Endodermal cell (in vitro differentiated cells): Measurements from ENCODE around the gene IFT20. TPM values are rescaled to one million over a fixed set of nuclear protein-coding genes. Genes with fewer than 3 reads are reported as not detected.
"Not testable (repeated sequence)": the region's sequence is repeated elsewhere in the genome, so short reads cannot be mapped to it uniquely, and the experiment has no call there.

Experiments used
- DNase-seq: peaks from one replicate; pipeline ENCODE4 v3.0.0-alpha.2; 2017
- H3K27ac ChIP-seq: 2 replicates; pipeline ENCODE4 v1.5.1; 2013; ENCODE audit warnings: mild to moderate bottlenecking, low read depth, low read length, moderate library complexity
- H3K27me3 ChIP-seq: 2 replicates; pipeline ENCODE4 v1.6.1; 2013; ENCODE audit warnings: mild to moderate bottlenecking, low read length, moderate library complexity; ENCODE audit not compliant: insufficient read depth, control insufficient read depth, poor library complexity, severe bottlenecking
- H3K36me3 ChIP-seq: 2 replicates; pipeline ENCODE4 v1.7.0; 2013; ENCODE audit warnings: mild to moderate bottlenecking, low read length, moderate library complexity; ENCODE audit not compliant: control insufficient read depth, insufficient read depth
- H3K4me1 ChIP-seq: one replicate; pipeline ENCODE4 v1.7.0; 2013; ENCODE audit warnings: low read length; ENCODE audit not compliant: control insufficient read depth, insufficient read depth
- H3K4me3 ChIP-seq: 2 replicates; pipeline ENCODE4 v1.5.1; 2013; ENCODE audit warnings: mild to moderate bottlenecking, low read length, moderate library complexity
- H3K9ac ChIP-seq: 2 replicates; pipeline ENCODE4 v1.6.1; 2013; ENCODE audit warnings: mild to moderate bottlenecking, low read length, moderate library complexity; ENCODE audit not compliant: poor library complexity, severe bottlenecking; ENCODE audit errors: extremely low read depth
- H3K9me3 ChIP-seq: 2 replicates; pipeline ENCODE4 v1.6.1; 2013; ENCODE audit warnings: mild to moderate bottlenecking, low read length, moderate library complexity; ENCODE audit not compliant: control insufficient read depth
- H3K27ac Mint-ChIP-seq: 2 replicates; pipeline ENCODE4 v1.8.0; 2020; ENCODE audit warnings: mixed read lengths
- H3K27me3 Mint-ChIP-seq: 2 replicates; pipeline ENCODE4 v1.8.0; 2021; ENCODE audit warnings: mild to moderate bottlenecking, mixed read lengths; ENCODE audit not compliant: insufficient read depth
- H3K36me3 Mint-ChIP-seq: 2 replicates; pipeline ENCODE4 v1.8.0; 2020; ENCODE audit warnings: low read depth, mixed read lengths
- H3K4me1 Mint-ChIP-seq: 2 replicates; pipeline ENCODE4 v1.8.0; 2020; ENCODE audit warnings: mixed read lengths
- H3K4me3 Mint-ChIP-seq: 2 replicates; pipeline ENCODE4 v1.8.0; 2020; ENCODE audit warnings: mild to moderate bottlenecking, moderate library complexity, mixed read lengths
- H3K9me3 Mint-ChIP-seq: 2 replicates; pipeline ENCODE4 v1.8.0; 2020; ENCODE audit warnings: mild to moderate bottlenecking, mixed read lengths
- WGBS, 2 experiments: methylation state at CpG; one replicate each; pipeline versions ENCODE4 v1.1.5 to v1.1.7; 2013; ENCODE audit warnings: missing lambda C conversion rate in 2 of 2, mixed read lengths in 1 of 2; ENCODE audit not compliant: insufficient coverage in 1 of 2, insufficient read length in 1 of 2; 5-methylcytosine and 5-hydroxymethylcytosine counted together
- total RNA-seq, 2 donors: library from RNA; stranded (reverse); fragmentation: NEBNext Ultra II Directional in 1 of 2; extraction: Animal tissue kit (Norgen Biotek cat#: 25700) in 1 of 2; gene quantifications; 2 replicates in 1 of 2; 3 replicates in 1 of 2; pipeline ENCODE4 v1.2.1, GENCODE V29; 2021
- TF ChIP-seq, protein P1 (sequence below): fragments of 200-600 bp; sonication (generic); conservative IDR thresholded peaks from 2 replicates; pipeline ENCODE4 v1.5.0; 2021; ENCODE audit warnings: antibody characterized with exemption, mild to moderate bottlenecking

Gene IFT20
- total RNA-seq, 2 donors from 2014 or later = 28.9 to 34.3 TPM

DNA sequence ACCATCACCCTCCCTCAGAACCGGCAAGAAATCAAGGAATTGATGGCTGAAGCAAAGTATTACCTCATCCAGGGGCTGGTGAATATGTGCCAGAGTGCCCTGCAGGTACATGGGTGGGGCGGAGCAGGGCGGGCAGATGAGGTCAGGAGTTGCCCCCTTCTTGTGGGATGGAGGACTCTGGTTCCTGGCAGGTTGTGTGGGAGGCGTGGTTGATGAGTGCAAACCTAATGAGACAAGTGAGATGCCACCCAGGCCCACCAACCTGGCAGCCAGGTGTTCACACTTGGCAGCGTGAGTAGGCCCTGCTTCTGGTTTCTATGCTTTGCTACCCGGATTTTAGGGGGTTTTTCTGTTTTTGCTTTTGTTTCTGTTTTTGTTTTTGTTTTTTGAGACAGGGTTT is 5.1 kb upstream of the IFT20 start:
- peaks cover 1% of the 10 kb centered on the region for H3K27me3 Mint-ChIP-seq
- Histone ChIP-seq H3K27me3 (no peaks in the 10 kb centered on the region), H3K9ac (no peak overlapping the region), H3K27ac (no peak overlapping the region), H3K4me1 (no peaks in the 10 kb centered on the region), H3K9me3 (no peaks in the 10 kb centered on the region), H3K36me3 (peaks cover 61% of the 10 kb centered on the region), H3K4me3 (no peak overlapping the region)
- peaks cover 44% of the 10 kb centered on the region for H3K36me3 Mint-ChIP-seq
- 94 to 96% methylated on average over 3 to 6 of the region's 6 CpGs for WGBS, 2 experiments
- peaks cover 15% of the 10 kb centered on the region for H3K4me1 Mint-ChIP-seq
- no peak overlapping the region for H3K4me3 Mint-ChIP-seq
- H3K27ac Mint-ChIP-seq = no peak overlapping the region
- TF ChIP-seq, protein P1, sequence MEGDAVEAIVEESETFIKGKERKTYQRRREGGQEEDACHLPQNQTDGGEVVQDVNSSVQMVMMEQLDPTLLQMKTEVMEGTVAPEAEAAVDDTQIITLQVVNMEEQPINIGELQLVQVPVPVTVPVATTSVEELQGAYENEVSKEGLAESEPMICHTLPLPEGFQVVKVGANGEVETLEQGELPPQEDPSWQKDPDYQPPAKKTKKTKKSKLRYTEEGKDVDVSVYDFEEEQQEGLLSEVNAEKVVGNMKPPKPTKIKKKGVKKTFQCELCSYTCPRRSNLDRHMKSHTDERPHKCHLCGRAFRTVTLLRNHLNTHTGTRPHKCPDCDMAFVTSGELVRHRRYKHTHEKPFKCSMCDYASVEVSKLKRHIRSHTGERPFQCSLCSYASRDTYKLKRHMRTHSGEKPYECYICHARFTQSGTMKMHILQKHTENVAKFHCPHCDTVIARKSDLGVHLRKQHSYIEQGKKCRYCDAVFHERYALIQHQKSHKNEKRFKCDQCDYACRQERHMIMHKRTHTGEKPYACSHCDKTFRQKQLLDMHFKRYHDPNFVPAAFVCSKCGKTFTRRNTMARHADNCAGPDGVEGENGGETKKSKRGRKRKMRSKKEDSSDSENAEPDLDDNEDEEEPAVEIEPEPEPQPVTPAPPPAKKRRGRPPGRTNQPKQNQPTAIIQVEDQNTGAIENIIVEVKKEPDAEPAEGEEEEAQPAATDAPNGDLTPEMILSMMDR = no peak
- no peaks in the 10 kb centered on the region for H3K9me3 Mint-ChIP-seq
- no peak for DNase-seq

DNA sequence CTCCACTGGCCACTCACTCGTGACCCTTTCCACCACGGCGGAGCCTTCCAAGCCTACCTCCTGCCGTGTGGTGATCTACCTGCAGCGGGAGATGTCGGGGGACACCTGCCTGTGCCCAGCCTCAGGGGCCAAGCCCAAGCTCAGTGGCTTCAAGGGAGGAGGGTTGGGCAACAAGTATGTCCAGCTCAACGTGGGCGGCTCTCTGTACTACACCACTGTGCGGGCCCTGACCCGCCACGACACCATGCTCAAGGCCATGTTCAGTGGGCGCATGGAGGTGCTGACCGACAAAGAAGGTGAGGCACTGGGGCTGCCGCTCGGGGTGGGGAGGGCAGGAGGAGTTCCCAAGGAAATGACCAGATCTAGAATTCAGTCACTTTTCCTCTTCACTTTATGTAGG is 4.2 kb upstream of the IFT20 start:
- Histone ChIP-seq H3K36me3 (peaks cover 51% of the 10 kb centered on the region), H3K9ac (no peak overlapping the region), H3K27ac (no peak overlapping the region), H3K9me3 (no peaks in the 10 kb centered on the region), H3K4me1 (peaks cover 2% of the 10 kb centered on the region), H3K27me3 (no peaks in the 10 kb centered on the region), H3K4me3 (no peak overlapping the region)
- Mint-ChIP-seq H3K9me3 (no peaks in the 10 kb centered on the region), H3K4me1 (peaks cover 21% of the 10 kb centered on the region), H3K27me3 (peaks cover 1% of the 10 kb centered on the region), H3K27ac (no peak overlapping the region), H3K36me3 (peaks cover 40% of the 10 kb centered on the region), H3K4me3 (no peak overlapping the region)
- TF ChIP-seq, protein P1 = no peak
- no peak for DNase-seq
- WGBS, 2 experiments = 96 to 99% methylated on average over 11 to 15 of the region's 15 CpGs

DNA sequence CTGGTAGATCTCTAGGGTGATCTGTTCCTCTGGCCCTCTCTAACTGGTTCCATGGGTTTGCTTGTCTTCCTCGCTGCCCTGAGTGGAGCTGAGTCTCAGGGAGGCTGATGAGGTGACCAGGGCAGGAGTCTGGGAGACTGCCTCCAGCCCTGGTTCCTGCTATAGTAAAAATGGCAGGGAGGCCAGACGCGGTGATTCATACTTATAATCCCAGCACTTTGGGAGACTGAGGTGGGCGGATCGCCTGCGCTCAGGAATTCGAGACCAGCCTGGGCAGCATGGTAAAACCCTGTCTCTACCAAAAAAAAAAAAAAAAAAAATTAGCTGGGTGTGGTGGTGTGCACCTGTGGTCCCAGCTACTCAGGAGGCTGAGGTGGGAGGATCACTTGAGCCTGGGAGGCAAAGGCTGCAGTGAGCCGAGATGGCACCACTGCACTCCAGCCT is 3.5 kb upstream of the IFT20 start:
- not testable (repeated sequence) for H3K9ac ChIP-seq, H3K27me3 ChIP-seq, H3K4me1 ChIP-seq, H3K4me3 ChIP-seq, H3K9me3 Mint-ChIP-seq, H3K27me3 Mint-ChIP-seq, H3K4me3 Mint-ChIP-seq, H3K27ac ChIP-seq, DNase-seq, H3K9me3 ChIP-seq
- H3K36me3 ChIP-seq = peaks cover 45% of the 10 kb centered on the region
- Mint-ChIP-seq H3K36me3 (peaks cover 33% of the 10 kb centered on the region), H3K27ac (peak overlapping the region; percentile 87), H3K4me1 (peaks cover 27% of the 10 kb centered on the region)
- 97 to 98% methylated on average over 7 to 8 of the region's 8 CpGs for WGBS, 2 experiments
